Adrenal gland (tissue), 12 donors: ENCODE measurements around the gene UBA6. TPM values are rescaled to one million over a fixed set of nuclear protein-coding genes. Genes with fewer than 3 reads are reported as not detected.

Source experiments
- DNase-seq, 7 donors: peaks; one replicate each; pipeline ENCODE4 v3.0.0-alpha.2; 2019 to 2020
- H3K27ac ChIP-seq, 5 donors: fragments of 200-600 bp; sonication (generic) in 4 of 5; 1 replicate in 3 of 5; 2 replicates in 2 of 5; pipeline versions ENCODE4 v1.5.1 to v1.8.0; 2016 to 2020; ENCODE audit warnings: mild to moderate bottlenecking in 1 of 5
- H3K27me3 ChIP-seq: fragments of 200-600 bp; 2 replicates; pipeline ENCODE4 v1.8.0; 2021
- H3K36me3 ChIP-seq, 2 donors: fragments of 200-600 bp; replicated peaks in 1 of 2; 1 replicate in 1 of 2; 2 replicates in 1 of 2; pipeline versions ENCODE4 v1.5.1 to v1.8.0; 2018 to 2022
- H3K4me1 ChIP-seq, 2 donors: fragments of 200-600 bp; replicated peaks in 1 of 2; 1 replicate in 1 of 2; 2 replicates in 1 of 2; pipeline versions ENCODE4 v1.5.1 to v1.8.0; 2018 to 2021
- H3K4me3 ChIP-seq, 4 donors: fragments of 200-600 bp; sonication (generic) in 3 of 4; one replicate each; pipeline ENCODE4 v1.5.1; 2016 to 2018
- H3K9me3 ChIP-seq, 3 donors: fragments of 200-600 bp; sonication (generic) in 1 of 3; replicated peaks in 1 of 3; 1 replicate in 2 of 3; 2 replicates in 1 of 3; pipeline versions ENCODE4 v1.5.1 to v1.8.0; 2016 to 2021
- POLR2A ChIP-seq, 2 donors: fragments of 450-650 bp; IDR thresholded peaks; one replicate each; pipeline ENCODE4 v1.6.1; 2017; ENCODE audit warnings: antibody characterized with exemption in 2 of 2, mild to moderate bottlenecking in 2 of 2, moderate library complexity in 1 of 2
- WGBS, 4 donors: extraction: QIAGEN DNeasy Blood & Tissue Kit in 2 of 4; methylation state at CpG; one replicate each; pipeline versions ENCODE4 v1.1.5 to v1.1.7; 2013 to 2017; 5-methylcytosine and 5-hydroxymethylcytosine counted together
- intact Hi-C, 2 donors: fragments of 100-400 bp; cut with DNase I; formaldehyde crosslinking; loops; one replicate each; pipeline versions ENCODE4 v1.14.1 to v1.15.0; 2022 to 2023
- polyA plus RNA-seq, 3 donors: library from polyadenylated mRNA; stranded (reverse); fragments of 200-250 nt in 2 of 3; fragments of 350-450 nt in 1 of 3; fragmentation: Illumina TruSeq in 1 of 3; extraction: RNeasy Lipid Tissue Mini Kit (QIAGEN cat#74804) in 1 of 3; gene quantifications; one replicate each; pipeline ENCODE4 v1.2.3, GENCODE V29; 2013 to 2014
- total RNA-seq, 9 donors: library from RNA; depleted of rRNA in 4 of 9; stranded (reverse); fragments of >200 nt in 4 of 9; fragments of 120-200 nt in 1 of 9; fragmentation: NEBNext Ultra II Directional in 1 of 9; extraction: Animal tissue kit (Norgen Biotek cat#: 25700) in 1 of 9; gene quantifications; one replicate each; pipeline versions ENCODE4 v1.1.0 to v1.2.4, GENCODE V29; 2013 to 2023
- TF ChIP-seq, protein P1 (sequence below), 6 experiments: fragments of 450-650 bp in 4 of 6; fragments of 200-600 bp in 2 of 6; sonication (generic) in 1 of 6; IDR thresholded peaks; 1 replicate in 5 of 6; 2 replicates in 1 of 6; pipeline versions ENCODE4 v1.5.1 to v1.8.0; 2016 to 2021; ENCODE audit warnings: antibody characterized with exemption in 6 of 6, mild to moderate bottlenecking in 2 of 6, moderate library complexity in 1 of 6
- donor health status: healthy with polysubstance abuse.
- donor health status: Bipolar disorder and iron deficiency.
- donor health status: DM: yes; HTN: yes; CAD: no.
- donor health status: DM: no; HTN: no; CAD: no.
- donor health status: DM: no; HTN: no; CAD: no.
- donor health status: DM: yes; HTN: yes; CAD: no.

The UBA6 gene
- total and polyA plus RNA-seq, 12 donors = 7.5 to 77.0 (median 42.1) TPM

DNA sequence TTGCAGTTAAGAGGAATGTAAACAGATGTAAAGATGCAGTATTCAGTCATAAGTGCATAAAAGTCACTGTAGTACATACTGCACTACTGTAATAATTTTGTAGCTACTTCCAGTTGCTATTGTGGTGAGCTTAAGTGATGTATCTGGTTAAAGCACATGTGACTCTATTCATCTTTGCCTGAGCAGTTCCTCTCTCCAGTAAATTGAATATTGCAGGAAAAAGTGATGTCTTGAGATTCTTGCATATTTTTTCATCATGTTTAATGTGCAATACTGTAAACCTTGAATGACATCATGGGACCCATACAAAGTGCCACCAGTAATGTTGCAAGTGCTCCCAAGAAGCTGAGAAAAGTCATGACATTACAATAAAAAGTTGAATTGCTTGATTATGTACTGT is 9.6 kb downstream of the UBA6 start:
- no peak overlapping the region for H3K27ac ChIP-seq
- no peaks in the 10 kb centered on the region for H3K27me3 ChIP-seq
- TF ChIP-seq, protein P1, sequence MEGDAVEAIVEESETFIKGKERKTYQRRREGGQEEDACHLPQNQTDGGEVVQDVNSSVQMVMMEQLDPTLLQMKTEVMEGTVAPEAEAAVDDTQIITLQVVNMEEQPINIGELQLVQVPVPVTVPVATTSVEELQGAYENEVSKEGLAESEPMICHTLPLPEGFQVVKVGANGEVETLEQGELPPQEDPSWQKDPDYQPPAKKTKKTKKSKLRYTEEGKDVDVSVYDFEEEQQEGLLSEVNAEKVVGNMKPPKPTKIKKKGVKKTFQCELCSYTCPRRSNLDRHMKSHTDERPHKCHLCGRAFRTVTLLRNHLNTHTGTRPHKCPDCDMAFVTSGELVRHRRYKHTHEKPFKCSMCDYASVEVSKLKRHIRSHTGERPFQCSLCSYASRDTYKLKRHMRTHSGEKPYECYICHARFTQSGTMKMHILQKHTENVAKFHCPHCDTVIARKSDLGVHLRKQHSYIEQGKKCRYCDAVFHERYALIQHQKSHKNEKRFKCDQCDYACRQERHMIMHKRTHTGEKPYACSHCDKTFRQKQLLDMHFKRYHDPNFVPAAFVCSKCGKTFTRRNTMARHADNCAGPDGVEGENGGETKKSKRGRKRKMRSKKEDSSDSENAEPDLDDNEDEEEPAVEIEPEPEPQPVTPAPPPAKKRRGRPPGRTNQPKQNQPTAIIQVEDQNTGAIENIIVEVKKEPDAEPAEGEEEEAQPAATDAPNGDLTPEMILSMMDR (IDR thresholded peaks at IDR 0.05) = no peak
- TF ChIP-seq POLR2A (IDR thresholded peaks at IDR 0.05) = no peak
- H3K4me3 ChIP-seq = no peak overlapping the region
- intact Hi-C loops = loop anchor here in 1 of 2 donors (10.0 kb wide), 1 partner anchor 147 kb away; the partner anchor contains the start of gene CENPC
- no peaks in the 10 kb centered on the region for H3K9me3 ChIP-seq
- no peak for DNase-seq
- H3K4me1 ChIP-seq = no peaks in the 10 kb centered on the region
- H3K36me3 ChIP-seq = no peaks in the 10 kb centered on the region

- 91 to 93% (median 92%) methylated on average over 4 of the region's 4 CpGs for WGBS, 4 donors
- no peak overlapping the region for H3K27ac ChIP-seq
- no peaks in the 10 kb centered on the region for H3K27me3 ChIP-seq
- no peaks in the 10 kb centered on the region for H3K36me3 ChIP-seq
- H3K4me1 ChIP-seq = no peaks in the 10 kb centered on the region
- H3K4me3 ChIP-seq = no peak overlapping the region
- no peaks in the 10 kb centered on the region for H3K9me3 ChIP-seq
- no peak for TF ChIP-seq POLR2A (IDR thresholded peaks at IDR 0.05)
- TF ChIP-seq, protein P1 (IDR thresholded peaks at IDR 0.05) = no peak
- intact Hi-C loops = no loop called here
- no peak for DNase-seq
These were observed 13.3 kb downstream of the UBA6 start for GRCh38 chr4:67687636-67688035.

DNA sequence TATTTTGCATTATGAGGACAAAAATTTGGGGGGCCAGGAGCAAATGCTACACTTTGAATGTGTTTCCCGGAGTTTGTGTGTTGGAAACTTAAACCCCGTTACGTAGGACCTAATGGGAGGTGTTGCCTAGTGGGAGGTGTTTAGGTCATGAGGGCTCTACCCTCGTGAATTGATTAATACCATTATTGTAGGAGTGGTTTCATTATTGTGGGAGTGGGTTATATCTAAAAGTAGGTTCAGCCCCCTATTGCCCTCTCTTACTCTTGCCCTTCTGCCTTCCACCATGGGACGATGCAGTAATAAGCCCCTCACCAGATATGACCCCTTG is 15.5 kb downstream of the UBA6 start:
- no peak for TF ChIP-seq POLR2A (IDR thresholded peaks at IDR 0.05)
- TF ChIP-seq, protein P1 (IDR thresholded peaks at IDR 0.05) = no peak
- intact Hi-C loops = no loop called here
- no peak overlapping the region for H3K4me3 ChIP-seq
- H3K9me3 ChIP-seq = no peaks in the 10 kb centered on the region
- H3K27ac ChIP-seq = no peak overlapping the region
- no peak for DNase-seq
- H3K36me3 ChIP-seq = peaks cover 0 to 4% of the 10 kb centered on the region in 2 donors
- no peaks in the 10 kb centered on the region for H3K27me3 ChIP-seq
- no peaks in the 10 kb centered on the region for H3K4me1 ChIP-seq
- 94 to 99% (median 97%) methylated on average over 5 of the region's 5 CpGs for WGBS, 4 donors

- 86 to 97% (median 95%) methylated on average over 1 of the region's 1 CpG for WGBS, 4 donors
- H3K9me3 ChIP-seq = no peaks in the 10 kb centered on the region
- intact Hi-C loops = no loop called here
- H3K27me3 ChIP-seq = no peaks in the 10 kb centered on the region
- TF ChIP-seq, protein P1 (IDR thresholded peaks at IDR 0.05) = no peak
- TF ChIP-seq POLR2A (IDR thresholded peaks at IDR 0.05) = no peak
- H3K4me3 ChIP-seq = no peak overlapping the region
- no peak for DNase-seq
- peaks cover 0 to 4% of the 10 kb centered on the region in 2 donors for H3K36me3 ChIP-seq
- H3K27ac ChIP-seq = no peak overlapping the region
- H3K4me1 ChIP-seq = no peaks in the 10 kb centered on the region
These were observed 16.0 kb downstream of the UBA6 start for GRCh38 chr4:67684839-67685531.
